HG03571 (cell line): ENCODE results near the gene RSPH6A.

ENCODE experiments used
- ATAC-seq: cut with Tn5 transposase; IDR thresholded peaks from one replicate; pipeline ENCODE4 v1.9.1; 2021; ENCODE audit not compliant: unreplicated experiment

The RSPH6A gene

GRCh38 chr19:45814851-45815480 is at the start of gene RSPH6A:
TSS of gene RSPH6A (minus strand) at chr19:45815308. CDS start at chr19:45815176, 132 bp downstream.
- no peak for ATAC-seq

GRCh38 chr19:45864629-45865082 is 49.5 kb upstream of the RSPH6A start:
- no peak for ATAC-seq

GRCh38 chr19:45863840-45864628 is 48.9 kb upstream of the RSPH6A start, which contains the start of gene FOXA3:
TSS of gene FOXA3 (plus strand) at chr19:45864326. CDS start at chr19:45864457, 131 bp downstream.
- ATAC-seq, result no peak

GRCh38 chr19:45863335-45863839 is 48.3 kb upstream of the RSPH6A start:
- ATAC-seq, result no peak

GRCh38 chr19:45862564-45863334 is 47.6 kb upstream of the RSPH6A start, which contains the start of gene SYMPK:
TSS of gene SYMPK (minus strand) at chr19:45863147. CDS start at chr19:45854495, 8,652 bp downstream.
- ATAC-seq, result peak; percentile 78

GRCh38 chr19:45862271-45862563 is 47.1 kb upstream of the RSPH6A start:
- ATAC-seq, result no peak

GRCh38 chr19:45860359-45861259 is 45.5 kb upstream of the RSPH6A start:
- no peak for ATAC-seq

- no peak for ATAC-seq
Measured at GRCh38 chr19:45854167-45854778, 39.2 kb upstream of the RSPH6A start.

- ATAC-seq, result no peak
Measured at GRCh38 chr19:45852983-45853382, 37.9 kb upstream of the RSPH6A start.

GRCh38 chr19:45852145-45852750 is 37.1 kb upstream of the RSPH6A start:
- ATAC-seq, result no peak

- ATAC-seq, result no peak
Measured at GRCh38 chr19:45848922-45849321, 33.8 kb upstream of the RSPH6A start.

- ATAC-seq, result no peak
Measured at GRCh38 chr19:45847663-45848062, 32.6 kb upstream of the RSPH6A start.

- ATAC-seq, result no peak
Measured at GRCh38 chr19:45842198-45842597, 27.1 kb upstream of the RSPH6A start.

- no peak for ATAC-seq
Measured at GRCh38 chr19:45834970-45835369, 19.9 kb upstream of the RSPH6A start.

GRCh38 chr19:45828945-45829344 is 13.8 kb upstream of the RSPH6A start:
- ATAC-seq, result no peak

- no peak for ATAC-seq
Measured at GRCh38 chr19:45828523-45828922, 13.4 kb upstream of the RSPH6A start.

GRCh38 chr19:45827459-45828093 is 12.5 kb upstream of the RSPH6A start:
- ATAC-seq, result no peak

GRCh38 chr19:45826934-45827333 is 11.8 kb upstream of the RSPH6A start:
- no peak for ATAC-seq
